ENCODE results near the gene VPREB1. TPM values are rescaled to one million over a fixed set of nuclear protein-coding genes. Genes with fewer than 3 reads are reported as not detected.

Gene VPREB1
- total RNA-seq, 1 experiment from 2014 or later: not detected

DNA sequence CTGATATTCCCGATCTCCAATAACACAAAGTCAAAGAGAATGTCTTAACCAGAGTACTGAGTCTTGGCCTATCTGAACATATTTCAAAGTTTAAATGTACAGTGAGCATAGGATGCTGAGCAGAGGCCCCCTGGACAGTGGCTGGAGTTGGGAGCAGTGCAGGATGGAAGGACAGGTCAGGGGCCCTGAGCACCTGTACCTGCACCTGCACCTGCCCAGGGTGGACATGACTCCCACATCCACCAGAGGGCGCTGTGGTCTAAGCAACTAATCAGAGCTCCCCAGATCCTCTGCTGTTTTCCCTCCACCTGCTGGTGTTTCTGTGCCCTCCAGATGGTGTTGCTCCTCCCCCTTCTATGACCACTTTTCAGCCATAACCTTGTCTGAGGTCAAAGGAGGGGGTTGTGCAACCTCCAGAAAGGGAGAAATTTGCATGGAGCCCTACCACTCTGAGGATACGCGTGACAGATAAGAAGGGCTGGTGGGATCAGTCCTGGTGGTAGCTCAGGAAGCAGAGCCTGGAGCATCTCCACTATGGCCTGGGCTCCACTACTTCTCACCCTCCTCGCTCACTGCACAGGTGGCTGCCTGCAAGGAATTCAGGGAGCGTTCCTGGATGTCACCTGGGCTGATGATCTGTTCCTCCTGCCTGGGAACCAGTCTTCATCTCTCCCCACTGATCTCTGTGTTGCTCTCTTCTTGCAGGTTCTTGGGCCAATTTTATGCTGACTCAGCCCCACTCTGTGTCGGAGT is 49.1 kb upstream of the VPREB1 start:
- no peaks in the 10 kb centered on the region for H3K9me2 ChIP-seq (replicated peaks; ENCODE audit: low read length)
- intact Hi-C loops (cut with micrococcal nuclease): no loop called here
- no peaks in the 10 kb centered on the region for H3F3A ChIP-seq (ENCODE audit: low read length, unreplicated experiment)
- peaks cover 18% of the 10 kb centered on the region for H3K27me3 ChIP-seq (ENCODE audit: low read length)
- H3K36me3 ChIP-seq (ENCODE audit: low read depth, low read length): no peaks in the 10 kb centered on the region; the same call in 1 of the 2 replicates
- ATAC-seq (peak; percentile 98), DNase-seq (peak; percentile 85)
- H3K27ac ChIP-seq (ENCODE audit: low read length): no peak overlapping the region
- H3K4me1 ChIP-seq (ENCODE audit: insufficient read depth, low read length): no peaks in the 10 kb centered on the region
- H3K79me2 ChIP-seq (ENCODE audit: low read length): no peaks in the 10 kb centered on the region
- no peak overlapping the region for H2AFZ ChIP-seq (ENCODE audit: low read length)
- H3K4me2 ChIP-seq (ENCODE audit: low read length): no peak overlapping the region
- no peak overlapping the region for H3K9ac ChIP-seq (ENCODE audit: low read length)
- no peaks in the 10 kb centered on the region for H3K9me3 ChIP-seq (ENCODE audit: low read length)
- ChIA-PET CTCF (interaction anchor here (0.6 to 1.0 kb wide), 6 partner anchors 11 to 147 kb away, joined by 3 to 9 read pairs (median 4); no protein-coding TSS in a partner anchor), POLR2A (ENCODE audit: unreplicated experiment) (no interaction called here)
- TF ChIP-seq EZH2 (IDR thresholded peaks at IDR 0.05; ENCODE audit: low read length, unreplicated experiment): no peak
- TF ChIP-seq, protein P1, sequence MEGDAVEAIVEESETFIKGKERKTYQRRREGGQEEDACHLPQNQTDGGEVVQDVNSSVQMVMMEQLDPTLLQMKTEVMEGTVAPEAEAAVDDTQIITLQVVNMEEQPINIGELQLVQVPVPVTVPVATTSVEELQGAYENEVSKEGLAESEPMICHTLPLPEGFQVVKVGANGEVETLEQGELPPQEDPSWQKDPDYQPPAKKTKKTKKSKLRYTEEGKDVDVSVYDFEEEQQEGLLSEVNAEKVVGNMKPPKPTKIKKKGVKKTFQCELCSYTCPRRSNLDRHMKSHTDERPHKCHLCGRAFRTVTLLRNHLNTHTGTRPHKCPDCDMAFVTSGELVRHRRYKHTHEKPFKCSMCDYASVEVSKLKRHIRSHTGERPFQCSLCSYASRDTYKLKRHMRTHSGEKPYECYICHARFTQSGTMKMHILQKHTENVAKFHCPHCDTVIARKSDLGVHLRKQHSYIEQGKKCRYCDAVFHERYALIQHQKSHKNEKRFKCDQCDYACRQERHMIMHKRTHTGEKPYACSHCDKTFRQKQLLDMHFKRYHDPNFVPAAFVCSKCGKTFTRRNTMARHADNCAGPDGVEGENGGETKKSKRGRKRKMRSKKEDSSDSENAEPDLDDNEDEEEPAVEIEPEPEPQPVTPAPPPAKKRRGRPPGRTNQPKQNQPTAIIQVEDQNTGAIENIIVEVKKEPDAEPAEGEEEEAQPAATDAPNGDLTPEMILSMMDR (conservative IDR thresholded peaks at IDR 0.05; ENCODE audit: low read depth, low read length): peak; percentile 82
- no peak overlapping the region for H3K4me3 ChIP-seq (ENCODE audit: low read length)
- no TSS peak for BruUV-seq (replicated peaks)
- H4K20me1 ChIP-seq (ENCODE audit: low read length): no peaks in the 10 kb centered on the region

DNA sequence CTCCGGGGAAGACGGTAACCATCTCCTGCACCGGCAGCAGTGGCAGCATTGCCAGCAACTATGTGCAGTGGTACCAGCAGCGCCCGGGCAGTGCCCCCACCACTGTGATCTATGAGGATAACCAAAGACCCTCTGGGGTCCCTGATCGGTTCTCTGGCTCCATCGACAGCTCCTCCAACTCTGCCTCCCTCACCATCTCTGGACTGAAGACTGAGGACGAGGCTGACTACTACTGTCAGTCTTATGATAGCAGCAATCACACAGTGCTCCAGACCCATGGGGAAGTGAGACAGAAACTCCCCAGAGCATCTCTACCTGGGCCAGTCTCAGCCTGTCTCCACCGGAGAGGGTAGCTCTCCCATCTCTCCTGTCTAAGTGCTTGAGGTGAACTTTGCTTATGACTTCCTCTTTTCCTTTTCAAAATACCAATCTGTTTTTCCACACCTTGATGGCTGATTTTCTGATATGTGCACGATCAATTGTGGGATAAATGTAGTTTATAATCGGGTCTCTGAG is 48.5 kb upstream of the VPREB1 start:
- no peak overlapping the region for H3K4me2 ChIP-seq (ENCODE audit: low read length)
- TF ChIP-seq, protein P1 (conservative IDR thresholded peaks at IDR 0.05; ENCODE audit: low read depth, low read length): no peak
- TF ChIP-seq EZH2 (IDR thresholded peaks at IDR 0.05; ENCODE audit: low read length, unreplicated experiment): no peak
- no peak for TF ChIP-seq EZH2phosphoT487 (IDR thresholded peaks at IDR 0.05; ENCODE audit: borderline replicate concordance, low read length)
- no peaks in the 10 kb centered on the region for H3K9me2 ChIP-seq (replicated peaks; ENCODE audit: low read length)
- H3K9me3 ChIP-seq (ENCODE audit: low read length): no peaks in the 10 kb centered on the region
- no peaks in the 10 kb centered on the region for H4K20me1 ChIP-seq (ENCODE audit: low read length)
- BruUV-seq (replicated peaks): no TSS peak
- ChIA-PET POLR2A (ENCODE audit: unreplicated experiment) (no interaction called here), CTCF (interaction anchor here (0.6 to 1.0 kb wide), 5 partner anchors 12 to 147 kb away, joined by 3 to 9 read pairs (median 4); no protein-coding TSS in a partner anchor)
- H2AFZ ChIP-seq (ENCODE audit: low read length): no peak overlapping the region
- H3K36me3 ChIP-seq (ENCODE audit: low read depth, low read length): no peaks in the 10 kb centered on the region; the same call in 1 of the 2 replicates
- H3K79me2 ChIP-seq (ENCODE audit: low read length): no peaks in the 10 kb centered on the region
- no peak overlapping the region for H3K4me3 ChIP-seq (ENCODE audit: low read length)
- intact Hi-C loops (cut with micrococcal nuclease): no loop called here
- H3F3A ChIP-seq (ENCODE audit: low read length, unreplicated experiment): no peaks in the 10 kb centered on the region
- H3K27me3 ChIP-seq (ENCODE audit: low read length): peaks cover 18% of the 10 kb centered on the region
- ATAC-seq (no peak), DNase-seq (no peak)
- H3K9ac ChIP-seq (ENCODE audit: low read length): no peak overlapping the region
- no peak overlapping the region for H3K27ac ChIP-seq (ENCODE audit: low read length)
- H3K4me1 ChIP-seq (ENCODE audit: insufficient read depth, low read length): no peaks in the 10 kb centered on the region
